Heart right ventricle (tissue), 16 donors: ENCODE measurements around the gene WBP11. TPM values are rescaled to one million over a fixed set of nuclear protein-coding genes. Genes with fewer than 3 reads are reported as not detected.
A peak's percentile ranks its signal among the peaks of the same experiment; 100 is the strongest.

Experiments
- ATAC-seq, 8 donors: fragments of 200-7000 bp; cut with Tn5 transposase; one replicate each; pipeline ENCODE4 v1.9.1; 2020; ENCODE audit warnings: mild to moderate bottlenecking in 8 of 8, moderate library complexity in 8 of 8, moderate number of reproducible peaks in 1 of 8
- DNase-seq, 2 donors: peaks; one replicate each; pipeline ENCODE4 v3.0.0-alpha.2; 2020
- H3K27ac ChIP-seq, 10 donors: fragments of 200-600 bp; sonication (generic) in 2 of 10; one replicate each; pipeline versions ENCODE4 v1.5.0 to v1.8.0; 2020 to 2022; ENCODE audit warnings: mild to moderate bottlenecking in 3 of 10
- H3K27me3 ChIP-seq, 7 donors: fragments of 200-600 bp; one replicate each; pipeline ENCODE4 v1.8.0; 2021 to 2022; ENCODE audit warnings: mild to moderate bottlenecking in 2 of 7
- H3K36me3 ChIP-seq, 9 donors: fragments of 200-600 bp; sonication (generic) in 1 of 9; one replicate each; pipeline versions ENCODE4 v1.5.0 to v1.8.0; 2020 to 2022; ENCODE audit warnings: mild to moderate bottlenecking in 2 of 9
- H3K4me1 ChIP-seq, 9 donors: fragments of 200-600 bp; sonication (generic) in 1 of 9; one replicate each; pipeline versions ENCODE4 v1.5.0 to v1.8.0; 2020 to 2022; ENCODE audit warnings: mild to moderate bottlenecking in 4 of 9
- H3K4me3 ChIP-seq, 10 donors: fragments of 200-600 bp; sonication (generic) in 2 of 10; one replicate each; pipeline versions ENCODE4 v1.5.0 to v1.8.0; 2020 to 2022; ENCODE audit warnings: mild to moderate bottlenecking in 7 of 10, moderate library complexity in 2 of 10
- H3K9me3 ChIP-seq, 11 donors: fragments of 200-600 bp in 10 of 11; sonication (generic) in 2 of 11; one replicate each; pipeline versions ENCODE4 v1.5.0 to v1.8.0; 2013 to 2022; ENCODE audit warnings: mild to moderate bottlenecking in 2 of 11, control low read depth in 1 of 11, moderate library complexity in 1 of 11
- WGBS, 2 donors: extraction: QIAGEN DNeasy Blood & Tissue Kit; methylation state at CpG; one replicate each; pipeline ENCODE4 v1.1.7; 2013; ENCODE audit warnings: inconsistent platforms in 1 of 2; 5-methylcytosine and 5-hydroxymethylcytosine counted together
- intact Hi-C, 10 donors: fragments of 100-400 bp; cut with DNase I; formaldehyde crosslinking; loops; one replicate each; pipeline versions ENCODE4 v1.11.1 to v1.14.2; 2022
- polyA plus RNA-seq, 2 donors: library from polyadenylated mRNA; stranded (reverse); fragments of 200-250 nt; gene quantifications; one replicate each; pipeline ENCODE4 v1.2.3, GENCODE V29; 2013
- total RNA-seq, 10 donors: library from RNA; stranded (reverse); fragmentation: NEBNext Ultra II Directional in 3 of 10; extraction: Animal tissue kit (Norgen Biotek cat#: 25700) in 3 of 10; gene quantifications; one replicate each; pipeline versions ENCODE4 v1.2.1 to v1.2.4, GENCODE V29; 2021 to 2023
- TF ChIP-seq, protein P1 (sequence below), 9 donors: fragments of 200-600 bp; sonication (generic) in 2 of 9; IDR thresholded peaks; one replicate each; pipeline versions ENCODE4 v1.5.0 to v1.8.0; 2021 to 2022; ENCODE audit warnings: antibody characterized with exemption in 9 of 9, mild to moderate bottlenecking in 5 of 9, moderate library complexity in 1 of 9
- donor health status: Arrhythmogenic right ventricular cardiomyopathy.
- donor health status: ischemic (EF 13 %, LVEDD 7.1; RV severe dilation, severe dysfunction).
- donor health status: healthy with polysubstance abuse.
- donor health status: DM: no; HTN: yes; CAD: no.
- donor health status: DM: no; HTN: no; CAD: no.
- donor health status: ischemic (EF 25% LVEDD 6.9; RV normal size, moderate dysfunction).
- donor health status: ischemic (EF 25% LVEDD 5.7; RV mildly dilated, moderate dysfunction).
- donor health status: healthy.
- donor health status: DM: yes; HTN: yes; CAD: no.
- donor health status: Ischemic cardiomyopathy.
- donor health status: ischemic (EF 35%, LVEDD 5.7; RV mildly dilated, moderate dysfunction).
- donor health status: nonischemic (EF 11% LVEDD 7.7; RV severe dilation, severe dysfunction).
- donor health status: DM: yes; HTN: yes; CAD: no.
- donor health status: PGD.
- donor health status: ischemic (EF 29% LVEDD 5.4; RV normal size, mild dysfunction).
- donor health status: nonischemic (EF 23%, LVEDD 6.1; RV moderate dilation, normal function).

Gene WBP11
- total and polyA plus RNA-seq, 12 donors, result 11.9 to 62.3 (median 54.3) TPM

GRCh38 chr12:14844401-14844800, 41.1 kb upstream of the WBP11 start:
- Histone ChIP-seq H3K27ac (peak overlapping the region in 3 of 10 donors; percentile 11 to 82 (median 78)), H3K36me3 (no peaks in the 10 kb centered on the region), H3K4me1 (peaks cover 7 to 76% (median 50%) of the 10 kb centered on the region in 9 donors), H3K9me3 (no peaks in the 10 kb centered on the region), H3K27me3 (no peaks in the 10 kb centered on the region), H3K4me3 (no peak overlapping the region)
- ATAC-seq (no peak), DNase-seq (no peak)
- TF ChIP-seq, protein P1, sequence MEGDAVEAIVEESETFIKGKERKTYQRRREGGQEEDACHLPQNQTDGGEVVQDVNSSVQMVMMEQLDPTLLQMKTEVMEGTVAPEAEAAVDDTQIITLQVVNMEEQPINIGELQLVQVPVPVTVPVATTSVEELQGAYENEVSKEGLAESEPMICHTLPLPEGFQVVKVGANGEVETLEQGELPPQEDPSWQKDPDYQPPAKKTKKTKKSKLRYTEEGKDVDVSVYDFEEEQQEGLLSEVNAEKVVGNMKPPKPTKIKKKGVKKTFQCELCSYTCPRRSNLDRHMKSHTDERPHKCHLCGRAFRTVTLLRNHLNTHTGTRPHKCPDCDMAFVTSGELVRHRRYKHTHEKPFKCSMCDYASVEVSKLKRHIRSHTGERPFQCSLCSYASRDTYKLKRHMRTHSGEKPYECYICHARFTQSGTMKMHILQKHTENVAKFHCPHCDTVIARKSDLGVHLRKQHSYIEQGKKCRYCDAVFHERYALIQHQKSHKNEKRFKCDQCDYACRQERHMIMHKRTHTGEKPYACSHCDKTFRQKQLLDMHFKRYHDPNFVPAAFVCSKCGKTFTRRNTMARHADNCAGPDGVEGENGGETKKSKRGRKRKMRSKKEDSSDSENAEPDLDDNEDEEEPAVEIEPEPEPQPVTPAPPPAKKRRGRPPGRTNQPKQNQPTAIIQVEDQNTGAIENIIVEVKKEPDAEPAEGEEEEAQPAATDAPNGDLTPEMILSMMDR (IDR thresholded peaks at IDR 0.05), result no peak
- intact Hi-C loops, result loop anchor here in 7 of 10 donors (2.0 to 10.0 kb wide), 9 partner anchors 42 to 430 kb away; partner anchors contain the start of genes RERG (in 3 of the 7), C12orf60 (in 2 of the 7), WBP11 (in 2 of the 7) and MGP (in 1 of the 7)

- H3K4me1 ChIP-seq, result peaks cover 7 to 68% (median 50%) of the 10 kb centered on the region in 9 donors
- WGBS, 2 donors, result 28 to 35% methylated on average over 10 of the region's 10 CpGs
- TF ChIP-seq, protein P1 (IDR thresholded peaks at IDR 0.05), result no peak
- no peaks in the 10 kb centered on the region for H3K9me3 ChIP-seq
- intact Hi-C loops, result loop anchor here in 6 of 10 donors (2.0 to 10.0 kb wide), 9 partner anchors 41 to 431 kb away; partner anchors contain the start of genes C12orf60 (in 2 of the 6), RERG (in 2 of the 6), WBP11 (in 2 of the 6) and MGP (in 1 of the 6)
- H3K36me3 ChIP-seq, result no peaks in the 10 kb centered on the region
- H3K27ac ChIP-seq, result peak within 1 kb of the TSS; percentile 67 to 82 (median 73)
- ATAC-seq, result peak in 7 of 8 donors; percentile 31 to 73 (median 38)
- no peaks in the 10 kb centered on the region for H3K27me3 ChIP-seq
- peak within 1 kb of the TSS in 9 of 10 donors; percentile 5 to 42 (median 33) for H3K4me3 ChIP-seq
- DNase-seq, result peak; percentile 36 to 63
Measured at GRCh38 chr12:14843425-14843887, 40.2 kb upstream of the WBP11 start, which contains the start of gene ART4. Gene ART4 (minus strand): TSS chr12:14843526. CDS start chr12:14843113, 413 bp downstream.

- H3K9me3 ChIP-seq, result no peaks in the 10 kb centered on the region
- no peaks in the 10 kb centered on the region for H3K27me3 ChIP-seq
- peak overlapping the region; percentile 67 to 82 (median 73) for H3K27ac ChIP-seq
- ATAC-seq (no peak), DNase-seq (no peak)
- 64 to 75% methylated on average over 3 of the region's 3 CpGs for WGBS, 2 donors
- H3K4me1 ChIP-seq, result peaks cover 7 to 63% (median 46%) of the 10 kb centered on the region in 9 donors
- TF ChIP-seq, protein P1 (IDR thresholded peaks at IDR 0.05), result no peak
- intact Hi-C loops, result loop anchor here in 6 of 10 donors (2.0 to 10.0 kb wide), 9 partner anchors 40 to 432 kb away; partner anchors contain the start of genes C12orf60 (in 2 of the 6), RERG (in 2 of the 6), WBP11 (in 2 of the 6) and MGP (in 1 of the 6)
- peak overlapping the region in 9 of 10 donors; percentile 1 to 42 (median 33) for H3K4me3 ChIP-seq
- no peaks in the 10 kb centered on the region for H3K36me3 ChIP-seq
Measured at GRCh38 chr12:14842315-14842714, 39.0 kb upstream of the WBP11 start.

GRCh38 chr12:14841761-14842160, 38.5 kb upstream of the WBP11 start:
- Histone ChIP-seq H3K27me3 (no peaks in the 10 kb centered on the region), H3K4me1 (peaks cover 7 to 57% (median 45%) of the 10 kb centered on the region in 9 donors), H3K27ac (peak overlapping the region; percentile 67 to 82 (median 73)), H3K36me3 (no peaks in the 10 kb centered on the region), H3K9me3 (no peaks in the 10 kb centered on the region), H3K4me3 (peak overlapping the region in 7 of 10 donors; percentile 1 to 42 (median 33))
- WGBS, 2 donors, result 5 to 7% methylated on average over 3 of the region's 3 CpGs
- intact Hi-C loops, result loop anchor here in 6 of 10 donors (2.0 to 10.0 kb wide), 9 partner anchors 39 to 433 kb away; partner anchors contain the start of genes C12orf60 (in 2 of the 6), RERG (in 2 of the 6), WBP11 (in 2 of the 6) and MGP (in 1 of the 6)
- DNase-seq (peak; percentile 28 to 71), ATAC-seq (peak; percentile 80 to 97 (median 90))
- TF ChIP-seq, protein P1 (IDR thresholded peaks at IDR 0.05), result no peak
